HG03469 (cell line): Measurements from ENCODE around the gene NXPE3.
A peak's percentile ranks its signal among the peaks of the same experiment; 100 is the strongest.

Experiments used
- ATAC-seq: cut with Tn5 transposase; IDR thresholded peaks from one replicate; pipeline ENCODE4 v1.9.1; 2021; ENCODE audit warnings: mild to moderate bottlenecking, moderate library complexity, moderate number of reproducible peaks; ENCODE audit not compliant: unreplicated experiment

NXPE3 gene

GRCh38 chr3:101827211-101828174, 48.5 kb downstream of the NXPE3 start:
- ATAC-seq: peak; percentile 77

GRCh38 chr3:101828276-101828675, 49.3 kb downstream of the NXPE3 start:
- no peak for ATAC-seq

GRCh38 chr3:101828691-101829436, 49.9 kb downstream of the NXPE3 start:
- ATAC-seq: peak; percentile 35

- no peak for ATAC-seq
Observed at GRCh38 chr3:101829437-101829830, 50.4 kb downstream of the NXPE3 start.

GRCh38 chr3:101829874-101830273, 50.9 kb downstream of the NXPE3 start:
- ATAC-seq: no peak

- no peak for ATAC-seq
Observed at GRCh38 chr3:101833446-101833974, 54.5 kb downstream of the NXPE3 start.

GRCh38 chr3:101835676-101836075, 56.7 kb downstream of the NXPE3 start:
- no peak for ATAC-seq

- ATAC-seq: no peak
Observed at GRCh38 chr3:101836160-101836559, 57.1 kb downstream of the NXPE3 start.

GRCh38 chr3:101836652-101837598, 57.9 kb downstream of the NXPE3 start:
- ATAC-seq: no peak

- ATAC-seq: no peak
Observed at GRCh38 chr3:101838691-101839090, 59.7 kb downstream of the NXPE3 start.

GRCh38 chr3:101840066-101840465, 61.1 kb downstream of the NXPE3 start:
- ATAC-seq: no peak

GRCh38 chr3:101842245-101842934, 63.4 kb downstream of the NXPE3 start:
- no peak for ATAC-seq

- ATAC-seq: no peak
Observed at GRCh38 chr3:101842935-101843330, 63.9 kb downstream of the NXPE3 start.

GRCh38 chr3:101845425-101845824, 66.4 kb downstream of the NXPE3 start:
- ATAC-seq: no peak

GRCh38 chr3:101846709-101847108, 67.7 kb downstream of the NXPE3 start:
- no peak for ATAC-seq

- ATAC-seq: no peak
Observed at GRCh38 chr3:101847328-101847727, 68.3 kb downstream of the NXPE3 start.

- ATAC-seq: no peak
Observed at GRCh38 chr3:101848326-101848725, 69.3 kb downstream of the NXPE3 start.

- peak; percentile 47 for ATAC-seq
Observed at GRCh38 chr3:101848754-101849713, 70.0 kb downstream of the NXPE3 start, which contains the start of gene NFKBIZ. TSS of gene NFKBIZ (plus strand) at chr3:101849514. CDS start at chr3:101849629, 115 bp downstream.
